ENCODE data around the gene PKP2. TPM values are rescaled to one million over a fixed set of nuclear protein-coding genes. Genes with fewer than 3 reads are reported as not detected.

PKP2 gene
- total RNA-seq, 2 experiments from 2014 or later: not detected

- Histone ChIP-seq H2AFZ (ENCODE audit: low read length) (no peak overlapping the region), H3K9me3 (ENCODE audit: low read length) (no peaks in the 10 kb centered on the region), H3K4me1 (ENCODE audit: insufficient read depth, low read length, poor library complexity, severe bottlenecking) (no peaks in the 10 kb centered on the region), H3K9me2 (ENCODE audit: insufficient read depth, low read length) (no peaks in the 10 kb centered on the region), H3K4me3 (ENCODE audit: low read depth, low read length, poor library complexity, severe bottlenecking) (no peak overlapping the region), H3K36me3 (ENCODE audit: insufficient read depth, low read length) (no peaks in the 10 kb centered on the region), H3K27ac (ENCODE audit: low read depth, low read length, poor library complexity, severe bottlenecking) (no peak overlapping the region), H3K4me2 (ENCODE audit: low read length) (no peak overlapping the region), H4K20me1 (ENCODE audit: insufficient read depth, low read length) (no peaks in the 10 kb centered on the region), H3K79me2 (ENCODE audit: insufficient read depth, low read depth, low read length) (no peaks in the 10 kb centered on the region)
- BruUV-seq (replicated peaks): no TSS peak
- ChIA-PET CTCF (ENCODE audit: unreplicated experiment) (no interaction called here), POLR2A (no interaction called here)
- TF ChIP-seq EZH2phosphoT487 (IDR thresholded peaks at IDR 0.05; ENCODE audit: borderline replicate concordance, low read depth, low read length) (no peak), CTCF (conservative IDR thresholded peaks at IDR 0.05; ENCODE audit: low read length) (no peak)
- intact Hi-C loops (cut with micrococcal nuclease; ENCODE audit: unreplicated experiment): no loop called here
- no peak for DNase-seq (ENCODE audit: low spot score)
These were observed 5.1 kb downstream of the PKP2 start for GRCh38 chr12:32891526-32891925.

- Histone ChIP-seq H3K4me2 (ENCODE audit: low read length) (no peak overlapping the region), H3K36me3 (ENCODE audit: insufficient read depth, low read length) (no peaks in the 10 kb centered on the region), H3K79me2 (ENCODE audit: insufficient read depth, low read depth, low read length) (no peaks in the 10 kb centered on the region), H3K27ac (ENCODE audit: low read depth, low read length, poor library complexity, severe bottlenecking) (no peak overlapping the region), H3K4me1 (ENCODE audit: insufficient read depth, low read length, poor library complexity, severe bottlenecking) (no peaks in the 10 kb centered on the region), H4K20me1 (ENCODE audit: insufficient read depth, low read length) (no peaks in the 10 kb centered on the region), H3K9me3 (ENCODE audit: low read length) (no peaks in the 10 kb centered on the region), H3K4me3 (ENCODE audit: low read depth, low read length, poor library complexity, severe bottlenecking) (no peak overlapping the region), H2AFZ (ENCODE audit: low read length) (no peak overlapping the region), H3K9me2 (ENCODE audit: insufficient read depth, low read length) (no peaks in the 10 kb centered on the region)
- intact Hi-C loops (cut with micrococcal nuclease; ENCODE audit: unreplicated experiment): no loop called here
- CTCF ChIA-PET (ENCODE audit: unreplicated experiment): no interaction called here
- DNase-seq (ENCODE audit: low spot score): no peak
- BruUV-seq (replicated peaks): no TSS peak
- no peak for TF ChIP-seq CTCF (conservative IDR thresholded peaks at IDR 0.05; ENCODE audit: low read length)
- no peak for TF ChIP-seq EZH2phosphoT487 (IDR thresholded peaks at IDR 0.05; ENCODE audit: borderline replicate concordance, low read depth, low read length)
- POLR2A ChIA-PET: no interaction called here
These were observed 7.4 kb downstream of the PKP2 start for GRCh38 chr12:32889011-32889760.

GRCh38 chr12:32887058-32887457, 9.5 kb downstream of the PKP2 start:
- intact Hi-C loops (cut with micrococcal nuclease; ENCODE audit: unreplicated experiment): no loop called here
- H3K4me3 ChIP-seq (ENCODE audit: low read depth, low read length, poor library complexity, severe bottlenecking): no peak overlapping the region
- no peak overlapping the region for H2AFZ ChIP-seq (ENCODE audit: low read length)
- CTCF ChIA-PET (ENCODE audit: unreplicated experiment): no interaction called here
- H3K4me2 ChIP-seq (ENCODE audit: low read length): no peak overlapping the region
- no peak overlapping the region for H3K27ac ChIP-seq (ENCODE audit: low read depth, low read length, poor library complexity, severe bottlenecking)
- no peaks in the 10 kb centered on the region for H3K4me1 ChIP-seq (ENCODE audit: insufficient read depth, low read length, poor library complexity, severe bottlenecking)
- BruUV-seq (replicated peaks): no TSS peak
- H3K9me3 ChIP-seq (ENCODE audit: low read length): no peaks in the 10 kb centered on the region
- no peaks in the 10 kb centered on the region for H3K9me2 ChIP-seq (ENCODE audit: insufficient read depth, low read length)
- TF ChIP-seq EZH2phosphoT487 (IDR thresholded peaks at IDR 0.05; ENCODE audit: borderline replicate concordance, low read depth, low read length) (no peak), CTCF (conservative IDR thresholded peaks at IDR 0.05; ENCODE audit: low read length) (no peak)
- DNase-seq (ENCODE audit: low spot score): no peak
- POLR2A ChIA-PET: interaction anchor here (0.6 kb wide), 1 partner anchor 13 kb away, joined by 5 read pairs; no protein-coding TSS in a partner anchor
- no peaks in the 10 kb centered on the region for H3K79me2 ChIP-seq (ENCODE audit: insufficient read depth, low read depth, low read length)
- no peaks in the 10 kb centered on the region for H4K20me1 ChIP-seq (ENCODE audit: insufficient read depth, low read length)
- no peaks in the 10 kb centered on the region for H3K36me3 ChIP-seq (ENCODE audit: insufficient read depth, low read length)

All from OCI-LY7 (cell line).